Measurements from ENCODE around the gene GAS1.

The GAS1 gene

GRCh38 chr9:86926145-86926544 lies 21.2 kb downstream of the GAS1 start:
- H3K9ac ChIP-seq (ENCODE audit: low read depth in 1 of 2, low read length in 2 of 2) = no peak overlapping the region
- H3K4me3 ChIP-seq (ENCODE audit: low read length in 2 of 2) = no peak overlapping the region
- H3K27me3 ChIP-seq (ENCODE audit: control insufficient read depth in 2 of 2, insufficient read depth in 2 of 2, low read length in 2 of 2) = no peaks in the 10 kb centered on the region
- H3K27ac ChIP-seq (ENCODE audit: low read depth in 2 of 2, low read length in 2 of 2) = no peak overlapping the region
- no peaks in the 10 kb centered on the region for H3K4me1 ChIP-seq (ENCODE audit: control insufficient read depth in 2 of 2, insufficient read depth in 2 of 2, low read length in 2 of 2)
- no peaks in the 10 kb centered on the region for H3K36me3 ChIP-seq (ENCODE audit: control insufficient read depth in 2 of 2, insufficient read depth in 2 of 2, low read length in 2 of 2)
- no peaks in the 10 kb centered on the region for H3K9me3 ChIP-seq (ENCODE audit: control insufficient read depth in 2 of 2, low read length in 2 of 2)

DNA sequence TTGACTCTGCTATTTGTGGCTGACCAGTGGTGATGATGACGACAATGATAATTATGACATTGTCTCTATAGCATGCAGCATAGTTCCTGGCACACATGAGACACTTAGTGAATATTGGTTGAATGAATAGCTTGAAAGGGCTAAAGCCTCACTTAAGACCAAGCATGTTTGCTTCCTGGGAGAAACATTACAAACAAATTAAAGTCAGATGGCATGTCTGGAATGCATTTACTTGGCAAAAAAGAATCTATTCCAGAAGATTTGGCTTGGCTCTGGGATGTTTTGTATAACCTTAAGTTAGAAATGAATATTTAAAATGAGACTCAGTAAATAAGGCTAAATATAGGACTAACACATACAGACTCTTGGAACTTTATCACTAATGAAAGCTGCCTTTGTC lies 21.6 kb downstream of the GAS1 start:
- Histone ChIP-seq H3K27ac (ENCODE audit: low read depth in 2 of 2, low read length in 2 of 2) (no peak overlapping the region), H3K36me3 (ENCODE audit: control insufficient read depth in 2 of 2, insufficient read depth in 2 of 2, low read length in 2 of 2) (no peaks in the 10 kb centered on the region), H3K9ac (ENCODE audit: low read depth in 1 of 2, low read length in 2 of 2) (no peak overlapping the region), H3K4me1 (ENCODE audit: control insufficient read depth in 2 of 2, insufficient read depth in 2 of 2, low read length in 2 of 2) (no peaks in the 10 kb centered on the region), H3K27me3 (ENCODE audit: control insufficient read depth in 2 of 2, insufficient read depth in 2 of 2, low read length in 2 of 2) (no peaks in the 10 kb centered on the region), H3K9me3 (ENCODE audit: control insufficient read depth in 2 of 2, low read length in 2 of 2) (no peaks in the 10 kb centered on the region), H3K4me3 (ENCODE audit: low read length in 2 of 2) (no peak overlapping the region)

DNA sequence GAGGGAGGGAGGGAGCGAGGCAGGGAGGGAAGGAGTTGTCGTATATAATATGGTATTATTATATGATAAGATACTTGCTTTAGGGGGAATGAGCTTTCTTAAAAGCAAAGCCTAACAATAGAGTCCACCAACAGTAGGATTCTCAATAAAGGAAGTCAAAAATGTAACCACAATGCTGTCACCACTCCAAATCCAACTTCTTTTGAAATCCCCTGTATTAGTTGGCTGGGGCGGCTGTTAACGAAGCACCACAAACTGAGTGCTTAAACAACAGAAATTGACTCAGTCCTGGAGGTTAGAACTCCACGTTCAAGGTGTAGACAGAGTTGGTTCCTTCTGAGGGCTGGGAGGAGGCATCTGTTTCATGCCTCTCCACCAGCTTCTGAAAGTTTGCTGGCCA lies 23.1 kb downstream of the GAS1 start:
- no peaks in the 10 kb centered on the region for H3K4me1 ChIP-seq (ENCODE audit: control insufficient read depth in 2 of 2, insufficient read depth in 2 of 2, low read length in 2 of 2)
- no peak overlapping the region for H3K27ac ChIP-seq (ENCODE audit: low read depth in 2 of 2, low read length in 2 of 2)
- no peaks in the 10 kb centered on the region for H3K9me3 ChIP-seq (ENCODE audit: control insufficient read depth in 2 of 2, low read length in 2 of 2)
- H3K9ac ChIP-seq (ENCODE audit: low read depth in 1 of 2, low read length in 2 of 2) = no peak overlapping the region
- no peaks in the 10 kb centered on the region for H3K27me3 ChIP-seq (ENCODE audit: control insufficient read depth in 2 of 2, insufficient read depth in 2 of 2, low read length in 2 of 2)
- H3K4me3 ChIP-seq (ENCODE audit: low read length in 2 of 2) = no peak overlapping the region
- H3K36me3 ChIP-seq (ENCODE audit: control insufficient read depth in 2 of 2, insufficient read depth in 2 of 2, low read length in 2 of 2) = no peaks in the 10 kb centered on the region

GRCh38 chr9:86921151-86921923 lies 26.0 kb downstream of the GAS1 start:
- H3K4me3 ChIP-seq (ENCODE audit: low read length in 2 of 2) = no peak overlapping the region

GRCh38 chr9:86918556-86918955 lies 28.8 kb downstream of the GAS1 start:
- Histone ChIP-seq H3K4me1 (ENCODE audit: control insufficient read depth in 2 of 2, insufficient read depth in 2 of 2, low read length in 2 of 2) (no peaks in the 10 kb centered on the region), H3K36me3 (ENCODE audit: control insufficient read depth in 2 of 2, insufficient read depth in 2 of 2, low read length in 2 of 2) (no peaks in the 10 kb centered on the region), H3K4me3 (ENCODE audit: low read length in 2 of 2) (no peak overlapping the region), H3K9ac (ENCODE audit: low read depth in 1 of 2, low read length in 2 of 2) (no peak overlapping the region), H3K27me3 (ENCODE audit: control insufficient read depth in 2 of 2, insufficient read depth in 2 of 2, low read length in 2 of 2) (no peaks in the 10 kb centered on the region), H3K9me3 (ENCODE audit: control insufficient read depth in 2 of 2, low read length in 2 of 2) (no peaks in the 10 kb centered on the region), H3K27ac (ENCODE audit: low read depth in 2 of 2, low read length in 2 of 2) (no peak overlapping the region)

More at GRCh38 chr9:86921151-86921923, 26.0 kb downstream of the GAS1 start:
- Histone ChIP-seq H3K4me1 (ENCODE audit: control insufficient read depth in 2 of 2, insufficient read depth in 2 of 2, low read length in 2 of 2) (no peaks in the 10 kb centered on the region), H3K36me3 (ENCODE audit: control insufficient read depth in 2 of 2, insufficient read depth in 2 of 2, low read length in 2 of 2) (no peaks in the 10 kb centered on the region), H3K9me3 (ENCODE audit: control insufficient read depth in 2 of 2, low read length in 2 of 2) (no peaks in the 10 kb centered on the region), H3K9ac (ENCODE audit: low read depth in 1 of 2, low read length in 2 of 2) (no peak overlapping the region), H3K27ac (ENCODE audit: low read depth in 2 of 2, low read length in 2 of 2) (no peak overlapping the region), H3K27me3 (ENCODE audit: control insufficient read depth in 2 of 2, insufficient read depth in 2 of 2, low read length in 2 of 2) (no peaks in the 10 kb centered on the region)

GRCh38 chr9:86912210-86912609 lies 35.1 kb downstream of the GAS1 start:
- H3K4me3 ChIP-seq (ENCODE audit: low read length in 2 of 2) = no peak overlapping the region
- H3K36me3 ChIP-seq (ENCODE audit: control insufficient read depth in 2 of 2, insufficient read depth in 2 of 2, low read length in 2 of 2) = no peaks in the 10 kb centered on the region
- no peaks in the 10 kb centered on the region for H3K27me3 ChIP-seq (ENCODE audit: control insufficient read depth in 2 of 2, insufficient read depth in 2 of 2, low read length in 2 of 2)
- H3K9ac ChIP-seq (ENCODE audit: low read depth in 1 of 2, low read length in 2 of 2) = no peak overlapping the region
- H3K4me1 ChIP-seq (ENCODE audit: control insufficient read depth in 2 of 2, insufficient read depth in 2 of 2, low read length in 2 of 2) = no peaks in the 10 kb centered on the region
- no peaks in the 10 kb centered on the region for H3K9me3 ChIP-seq (ENCODE audit: control insufficient read depth in 2 of 2, low read length in 2 of 2)
- no peak overlapping the region for H3K27ac ChIP-seq (ENCODE audit: low read depth in 2 of 2, low read length in 2 of 2)

GRCh38 chr9:86909388-86909787 lies 37.9 kb downstream of the GAS1 start:
- no peaks in the 10 kb centered on the region for H3K4me1 ChIP-seq (ENCODE audit: control insufficient read depth in 2 of 2, insufficient read depth in 2 of 2, low read length in 2 of 2)
- H3K27ac ChIP-seq (ENCODE audit: low read depth in 2 of 2, low read length in 2 of 2) = no peak overlapping the region

DNA sequence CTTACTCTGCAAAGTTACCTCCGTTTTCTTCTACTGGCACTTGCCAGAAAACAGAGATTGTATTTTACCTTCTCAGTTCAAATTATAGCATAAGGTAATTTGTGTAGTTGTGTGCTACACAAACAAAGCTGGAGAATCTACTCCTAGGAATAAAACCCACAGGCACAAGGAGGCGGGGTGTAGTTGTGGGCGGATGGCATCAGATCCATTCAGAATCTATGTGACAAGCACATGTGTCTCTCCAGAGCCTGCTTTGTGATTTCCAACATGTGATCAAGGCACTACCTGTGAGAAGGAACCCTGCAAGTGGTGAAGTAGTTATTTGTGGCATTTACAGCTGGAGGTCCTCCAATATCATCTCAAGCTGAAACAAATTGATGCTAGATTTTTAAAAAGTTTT lies 39.0 kb downstream of the GAS1 start:
- Histone ChIP-seq H3K9me3 (ENCODE audit: control insufficient read depth in 2 of 2, low read length in 2 of 2) (no peaks in the 10 kb centered on the region), H3K4me1 (ENCODE audit: control insufficient read depth in 2 of 2, insufficient read depth in 2 of 2, low read length in 2 of 2) (no peaks in the 10 kb centered on the region), H3K27me3 (ENCODE audit: control insufficient read depth in 2 of 2, insufficient read depth in 2 of 2, low read length in 2 of 2) (peaks cover 0 to 4% of the 10 kb centered on the region in 2 donors), H3K36me3 (ENCODE audit: control insufficient read depth in 2 of 2, insufficient read depth in 2 of 2, low read length in 2 of 2) (no peaks in the 10 kb centered on the region), H3K4me3 (ENCODE audit: low read length in 2 of 2) (no peak overlapping the region), H3K9ac (ENCODE audit: low read depth in 1 of 2, low read length in 2 of 2) (no peak overlapping the region), H3K27ac (ENCODE audit: low read depth in 2 of 2, low read length in 2 of 2) (no peak overlapping the region)

More at GRCh38 chr9:86909388-86909787, 37.9 kb downstream of the GAS1 start:
- Histone ChIP-seq H3K4me3 (ENCODE audit: low read length in 2 of 2) (no peak overlapping the region), H3K36me3 (ENCODE audit: control insufficient read depth in 2 of 2, insufficient read depth in 2 of 2, low read length in 2 of 2) (no peaks in the 10 kb centered on the region), H3K9ac (ENCODE audit: low read depth in 1 of 2, low read length in 2 of 2) (no peak overlapping the region), H3K9me3 (ENCODE audit: control insufficient read depth in 2 of 2, low read length in 2 of 2) (no peaks in the 10 kb centered on the region), H3K27me3 (ENCODE audit: control insufficient read depth in 2 of 2, insufficient read depth in 2 of 2, low read length in 2 of 2) (no peaks in the 10 kb centered on the region)

GRCh38 chr9:86907346-86907745 lies 40.0 kb downstream of the GAS1 start:
- Histone ChIP-seq H3K9me3 (ENCODE audit: control insufficient read depth in 2 of 2, low read length in 2 of 2) (no peaks in the 10 kb centered on the region), H3K4me1 (ENCODE audit: control insufficient read depth in 2 of 2, insufficient read depth in 2 of 2, low read length in 2 of 2) (no peaks in the 10 kb centered on the region), H3K27me3 (ENCODE audit: control insufficient read depth in 2 of 2, insufficient read depth in 2 of 2, low read length in 2 of 2) (peaks cover 0 to 4% of the 10 kb centered on the region in 2 donors), H3K27ac (ENCODE audit: low read depth in 2 of 2, low read length in 2 of 2) (no peak overlapping the region), H3K4me3 (ENCODE audit: low read length in 2 of 2) (no peak overlapping the region), H3K9ac (ENCODE audit: low read depth in 1 of 2, low read length in 2 of 2) (no peak overlapping the region), H3K36me3 (ENCODE audit: control insufficient read depth in 2 of 2, insufficient read depth in 2 of 2, low read length in 2 of 2) (no peaks in the 10 kb centered on the region)

- Histone ChIP-seq H3K9ac (ENCODE audit: low read depth in 1 of 2, low read length in 2 of 2) (no peak overlapping the region), H3K9me3 (ENCODE audit: control insufficient read depth in 2 of 2, low read length in 2 of 2) (no peaks in the 10 kb centered on the region), H3K27me3 (ENCODE audit: control insufficient read depth in 2 of 2, insufficient read depth in 2 of 2, low read length in 2 of 2) (peaks cover 0 to 7% of the 10 kb centered on the region in 2 donors), H3K4me1 (ENCODE audit: control insufficient read depth in 2 of 2, insufficient read depth in 2 of 2, low read length in 2 of 2) (no peaks in the 10 kb centered on the region), H3K36me3 (ENCODE audit: control insufficient read depth in 2 of 2, insufficient read depth in 2 of 2, low read length in 2 of 2) (no peaks in the 10 kb centered on the region), H3K27ac (ENCODE audit: low read depth in 2 of 2, low read length in 2 of 2) (no peak overlapping the region), H3K4me3 (ENCODE audit: low read length in 2 of 2) (no peak overlapping the region)
Measured at GRCh38 chr9:86903734-86904085, 43.6 kb downstream of the GAS1 start.
